Mucosa of descending colon (tissue), 3 donors: ENCODE measurements around the gene ALDH1A1. TPM values are rescaled to one million over a fixed set of nuclear protein-coding genes. Genes with fewer than 3 reads are reported as not detected.

ENCODE experiments used
- ATAC-seq: fragments of 200-7000 bp; cut with Tn5 transposase; one replicate; pipeline ENCODE4 v1.9.1; 2020; ENCODE audit warnings: mild to moderate bottlenecking, moderate library complexity
- DNase-seq, 3 donors: peaks; one replicate each; pipeline ENCODE4 v3.0.0-alpha.2; 2020
- H3K36me3 ChIP-seq: fragments of 200-600 bp; one replicate; pipeline ENCODE4 v1.8.0; 2021; ENCODE audit warnings: low read depth, mild to moderate bottlenecking
- H3K4me1 ChIP-seq: fragments of 200-600 bp; one replicate; pipeline ENCODE4 v1.8.0; 2021; ENCODE audit warnings: low read depth, mild to moderate bottlenecking
- H3K4me3 ChIP-seq: fragments of 200-600 bp; one replicate; pipeline ENCODE4 v1.8.0; 2021; ENCODE audit warnings: mild to moderate bottlenecking
- H3K9me3 ChIP-seq: fragments of 200-600 bp; one replicate; pipeline ENCODE4 v1.8.0; 2021; ENCODE audit warnings: mild to moderate bottlenecking
- CTCF ChIP-seq: fragments of 200-600 bp; IDR thresholded peaks from one replicate; pipeline ENCODE4 v1.8.0; 2022; ENCODE audit warnings: antibody characterized with exemption, mild to moderate bottlenecking
- intact Hi-C, 2 donors: fragments of 100-400 bp; cut with DNase I in 1 of 2; cut with micrococcal nuclease in 1 of 2; formaldehyde crosslinking; loops; one replicate each; pipeline versions ENCODE4 v1.11.0 to v1.11.1; 2022; cut with DNase I, micrococcal nuclease
- total RNA-seq, 3 donors: library from RNA; stranded (reverse); fragmentation: NEBNext Ultra II Directional in 2 of 3; extraction: Animal tissue kit (Norgen Biotek cat#: 25700) in 2 of 3; gene quantifications; one replicate each; pipeline versions ENCODE4 v1.2.1 to v1.2.4, GENCODE V29; 2021 to 2023
- donor health status: DM: no; HTN: no; CAD: no; lungs with moderate emphysema.
- donor health status: DM: no; HTN: no; CAD: no.
- donor health status: DM: no; HTN: yes; CAD: no.

The ALDH1A1 gene
- total RNA-seq, 3 donors from 2014 or later: 72.9 to 173 (median 84.1) TPM

GRCh38 chr9:72985746-72986145 lies 32.9 kb upstream of the ALDH1A1 start:
- no peak for DNase-seq
- ATAC-seq: peak; percentile 73
- H3K4me1 ChIP-seq: peaks cover 17% of the 10 kb centered on the region
- no peaks in the 10 kb centered on the region for H3K9me3 ChIP-seq
- H3K36me3 ChIP-seq: no peaks in the 10 kb centered on the region
- intact Hi-C loops: no loop called here
- H3K4me3 ChIP-seq: no peak overlapping the region
- no peak for TF ChIP-seq CTCF

- intact Hi-C loops: no loop called here
- Histone ChIP-seq H3K36me3 (no peaks in the 10 kb centered on the region), H3K4me1 (peaks cover 17% of the 10 kb centered on the region), H3K4me3 (no peak overlapping the region), H3K9me3 (no peaks in the 10 kb centered on the region)
- TF ChIP-seq CTCF: no peak
- DNase-seq (peak in 1 of 3 donors; percentile 19), ATAC-seq (peak; percentile 76)
Measured at GRCh38 chr9:72984991-72985390, 32.1 kb upstream of the ALDH1A1 start.

GRCh38 chr9:72984226-72984947 lies 31.5 kb upstream of the ALDH1A1 start:
- H3K4me3 ChIP-seq: no peak overlapping the region
- no peak for TF ChIP-seq CTCF
- peaks cover 17% of the 10 kb centered on the region for H3K4me1 ChIP-seq
- DNase-seq (no peak), ATAC-seq (peak; percentile 60)
- H3K9me3 ChIP-seq: no peaks in the 10 kb centered on the region
- H3K36me3 ChIP-seq: no peaks in the 10 kb centered on the region
- intact Hi-C loops: no loop called here

- intact Hi-C loops: no loop called here
- ATAC-seq (peak; percentile 26), DNase-seq (no peak)
- Histone ChIP-seq H3K9me3 (no peaks in the 10 kb centered on the region), H3K4me3 (no peak overlapping the region), H3K4me1 (peaks cover 17% of the 10 kb centered on the region), H3K36me3 (no peaks in the 10 kb centered on the region)
- TF ChIP-seq CTCF: no peak
Measured at GRCh38 chr9:72983512-72984225, 30.8 kb upstream of the ALDH1A1 start.

GRCh38 chr9:72983056-72983455 lies 30.2 kb upstream of the ALDH1A1 start:
- intact Hi-C loops: no loop called here
- no peak for DNase-seq
- peaks cover 17% of the 10 kb centered on the region for H3K4me1 ChIP-seq
- no peak overlapping the region for H3K4me3 ChIP-seq
- ATAC-seq: no peak
- no peaks in the 10 kb centered on the region for H3K9me3 ChIP-seq
- no peak for TF ChIP-seq CTCF
- no peaks in the 10 kb centered on the region for H3K36me3 ChIP-seq
